ENCODE data around the gene SNX30.

Gene SNX30

GRCh38 chr9:112785986-112786385 lies 35.4 kb downstream of the SNX30 start:
- no peak for DNase-seq

GRCh38 chr9:112786829-112787520 lies 36.4 kb downstream of the SNX30 start:
- no peak for DNase-seq

- no peak for DNase-seq
Observed at GRCh38 chr9:112787978-112788377, 37.4 kb downstream of the SNX30 start.

GRCh38 chr9:112789473-112789872 lies 38.9 kb downstream of the SNX30 start:
- DNase-seq, result no peak

- no peak for DNase-seq
Observed at GRCh38 chr9:112789891-112790774, 39.6 kb downstream of the SNX30 start.

- DNase-seq, result no peak
Observed at GRCh38 chr9:112792670-112793069, 42.1 kb downstream of the SNX30 start.

- DNase-seq, result no peak
Observed at GRCh38 chr9:112793213-112793810, 42.8 kb downstream of the SNX30 start.

GRCh38 chr9:112794731-112795130 lies 44.2 kb downstream of the SNX30 start:
- DNase-seq, result no peak

- no peak for DNase-seq
Observed at GRCh38 chr9:112795921-112796320, 45.4 kb downstream of the SNX30 start.

GRCh38 chr9:112796485-112796884 lies 45.9 kb downstream of the SNX30 start:
- DNase-seq, result no peak

- no peak for DNase-seq
Observed at GRCh38 chr9:112809351-112809848, 58.8 kb downstream of the SNX30 start.

GRCh38 chr9:112809906-112810305 lies 59.3 kb downstream of the SNX30 start:
- DNase-seq, result no peak

- no peak for DNase-seq
Observed at GRCh38 chr9:112810696-112811490, 60.3 kb downstream of the SNX30 start.

- DNase-seq, result no peak
Observed at GRCh38 chr9:112811518-112811917, 61.0 kb downstream of the SNX30 start.

- no peak for DNase-seq
Observed at GRCh38 chr9:112815868-112816267, 65.3 kb downstream of the SNX30 start.

- no peak for DNase-seq
Observed at GRCh38 chr9:112817860-112818203, 67.3 kb downstream of the SNX30 start.

GRCh38 chr9:112819635-112820496 lies 69.3 kb downstream of the SNX30 start:
- peak; percentile 14 for DNase-seq

GRCh38 chr9:112820881-112821280 lies 70.3 kb downstream of the SNX30 start:
- DNase-seq, result no peak

- DNase-seq, result no peak
Observed at GRCh38 chr9:112822618-112823017, 72.1 kb downstream of the SNX30 start.

GRCh38 chr9:112823257-112823656 lies 72.7 kb downstream of the SNX30 start:
- no peak for DNase-seq

- DNase-seq, result no peak
Observed at GRCh38 chr9:112831281-112831851, 80.8 kb downstream of the SNX30 start.

- no peak for DNase-seq
Observed at GRCh38 chr9:112831969-112832368, 81.4 kb downstream of the SNX30 start.
